Rectal smooth muscle tissue (tissue), 1 donor: ENCODE measurements around the gene EPYC.

Experiments
- H3K27ac ChIP-seq: one replicate; pipeline ENCODE4 v1.7.0; 2013; ENCODE audit warnings: low read depth, low read length, inconsistent platforms
- H3K27me3 ChIP-seq: one replicate; pipeline ENCODE4 v1.7.0; 2013; ENCODE audit warnings: low read length; ENCODE audit not compliant: control insufficient read depth, insufficient read depth
- H3K36me3 ChIP-seq: one replicate; pipeline ENCODE4 v1.7.0; 2013; ENCODE audit warnings: low read length; ENCODE audit not compliant: control insufficient read depth, insufficient read depth
- H3K4me1 ChIP-seq: one replicate; pipeline ENCODE4 v1.7.0; 2013; ENCODE audit warnings: low read length; ENCODE audit not compliant: control insufficient read depth, insufficient read depth
- H3K4me3 ChIP-seq: one replicate; pipeline ENCODE4 v1.7.0; 2013; ENCODE audit warnings: low read length
- H3K9ac ChIP-seq: one replicate; pipeline ENCODE4 v1.7.0; 2013; ENCODE audit warnings: low read length

The EPYC gene

GRCh38 chr12:91017511-91018263 lies 12.9 kb upstream of the EPYC start:
- no peak overlapping the region for H3K4me3 ChIP-seq
- H3K27me3 ChIP-seq, result no peaks in the 10 kb centered on the region
- no peak overlapping the region for H3K27ac ChIP-seq
- no peak overlapping the region for H3K9ac ChIP-seq
- no peaks in the 10 kb centered on the region for H3K36me3 ChIP-seq
- no peaks in the 10 kb centered on the region for H3K4me1 ChIP-seq

GRCh38 chr12:91017043-91017442 lies 12.3 kb upstream of the EPYC start:
- Histone ChIP-seq H3K27me3 (no peaks in the 10 kb centered on the region), H3K36me3 (no peaks in the 10 kb centered on the region), H3K27ac (no peak overlapping the region), H3K9ac (no peak overlapping the region), H3K4me3 (no peak overlapping the region), H3K4me1 (no peaks in the 10 kb centered on the region)

- Histone ChIP-seq H3K9ac (no peak overlapping the region), H3K4me3 (no peak overlapping the region), H3K4me1 (no peaks in the 10 kb centered on the region), H3K27me3 (no peaks in the 10 kb centered on the region), H3K36me3 (no peaks in the 10 kb centered on the region), H3K27ac (no peak overlapping the region)
These were observed 4.7 kb upstream of the EPYC start for GRCh38 chr12:91009319-91009950.

- no peaks in the 10 kb centered on the region for H3K4me1 ChIP-seq
- no peak overlapping the region for H3K9ac ChIP-seq
- H3K4me3 ChIP-seq, result no peak overlapping the region
- no peaks in the 10 kb centered on the region for H3K27me3 ChIP-seq
- H3K36me3 ChIP-seq, result no peaks in the 10 kb centered on the region
- H3K27ac ChIP-seq, result no peak overlapping the region
These were observed 2.9 kb upstream of the EPYC start for GRCh38 chr12:91007531-91008290.

GRCh38 chr12:91003737-91004136 lies 1.0 kb downstream of the EPYC start:
- no peaks in the 10 kb centered on the region for H3K27me3 ChIP-seq
- no peak overlapping the region for H3K4me3 ChIP-seq
- H3K9ac ChIP-seq, result no peak overlapping the region
- no peak overlapping the region for H3K27ac ChIP-seq
- no peaks in the 10 kb centered on the region for H3K4me1 ChIP-seq
- no peaks in the 10 kb centered on the region for H3K36me3 ChIP-seq

GRCh38 chr12:91001306-91001705 lies 3.5 kb downstream of the EPYC start:
- Histone ChIP-seq H3K4me1 (no peaks in the 10 kb centered on the region), H3K27ac (no peak overlapping the region), H3K27me3 (no peaks in the 10 kb centered on the region), H3K9ac (no peak overlapping the region), H3K36me3 (no peaks in the 10 kb centered on the region), H3K4me3 (no peak overlapping the region)

GRCh38 chr12:90999966-91000365 lies 4.8 kb downstream of the EPYC start:
- Histone ChIP-seq H3K4me3 (no peak overlapping the region), H3K9ac (no peak overlapping the region), H3K4me1 (no peaks in the 10 kb centered on the region), H3K27me3 (no peaks in the 10 kb centered on the region), H3K36me3 (no peaks in the 10 kb centered on the region), H3K27ac (no peak overlapping the region)

GRCh38 chr12:90999527-90999926 lies 5.2 kb downstream of the EPYC start:
- H3K4me3 ChIP-seq, result no peak overlapping the region
- H3K4me1 ChIP-seq, result no peaks in the 10 kb centered on the region
- no peak overlapping the region for H3K9ac ChIP-seq
- no peaks in the 10 kb centered on the region for H3K27me3 ChIP-seq
- H3K27ac ChIP-seq, result no peak overlapping the region
- H3K36me3 ChIP-seq, result no peaks in the 10 kb centered on the region

- no peak overlapping the region for H3K4me3 ChIP-seq
- H3K9ac ChIP-seq, result no peak overlapping the region
These were observed 9.8 kb downstream of the EPYC start for GRCh38 chr12:90995010-90995409.

GRCh38 chr12:90991952-90992465 lies 12.8 kb downstream of the EPYC start:
- Histone ChIP-seq H3K9ac (no peak overlapping the region), H3K27ac (no peak overlapping the region), H3K36me3 (no peaks in the 10 kb centered on the region), H3K4me3 (no peak overlapping the region), H3K4me1 (no peaks in the 10 kb centered on the region), H3K27me3 (no peaks in the 10 kb centered on the region)

More at GRCh38 chr12:90995010-90995409, 9.8 kb downstream of the EPYC start:
- Histone ChIP-seq H3K36me3 (no peaks in the 10 kb centered on the region), H3K27me3 (no peaks in the 10 kb centered on the region), H3K27ac (no peak overlapping the region), H3K4me1 (no peaks in the 10 kb centered on the region)

GRCh38 chr12:90990611-90991010 lies 14.2 kb downstream of the EPYC start:
- Histone ChIP-seq H3K9ac (no peak overlapping the region), H3K27ac (no peak overlapping the region), H3K27me3 (no peaks in the 10 kb centered on the region), H3K4me1 (no peaks in the 10 kb centered on the region), H3K36me3 (no peaks in the 10 kb centered on the region), H3K4me3 (no peak overlapping the region)

- Histone ChIP-seq H3K27ac (no peak overlapping the region), H3K36me3 (no peaks in the 10 kb centered on the region)
These were observed 15.1 kb downstream of the EPYC start for GRCh38 chr12:90989686-90990111.

More at GRCh38 chr12:90989686-90990111, 15.1 kb downstream of the EPYC start:
- H3K27me3 ChIP-seq, result no peaks in the 10 kb centered on the region
- H3K9ac ChIP-seq, result no peak overlapping the region
- H3K4me1 ChIP-seq, result no peaks in the 10 kb centered on the region
- H3K4me3 ChIP-seq, result no peak overlapping the region
